GM19468 (cell line): ENCODE results near the gene GNG14.
"Not testable (repeated sequence)": the region's sequence is repeated elsewhere in the genome, so short reads cannot be mapped to it uniquely, and the experiment has no call there.

Experiments used
- ATAC-seq: cut with Tn5 transposase; IDR thresholded peaks from one replicate; pipeline ENCODE4 v1.9.1; 2021; ENCODE audit warnings: mild to moderate bottlenecking, moderate library complexity, moderate number of reproducible peaks; ENCODE audit not compliant: unreplicated experiment; ENCODE audit errors: extremely low read depth

GNG14 gene

DNA sequence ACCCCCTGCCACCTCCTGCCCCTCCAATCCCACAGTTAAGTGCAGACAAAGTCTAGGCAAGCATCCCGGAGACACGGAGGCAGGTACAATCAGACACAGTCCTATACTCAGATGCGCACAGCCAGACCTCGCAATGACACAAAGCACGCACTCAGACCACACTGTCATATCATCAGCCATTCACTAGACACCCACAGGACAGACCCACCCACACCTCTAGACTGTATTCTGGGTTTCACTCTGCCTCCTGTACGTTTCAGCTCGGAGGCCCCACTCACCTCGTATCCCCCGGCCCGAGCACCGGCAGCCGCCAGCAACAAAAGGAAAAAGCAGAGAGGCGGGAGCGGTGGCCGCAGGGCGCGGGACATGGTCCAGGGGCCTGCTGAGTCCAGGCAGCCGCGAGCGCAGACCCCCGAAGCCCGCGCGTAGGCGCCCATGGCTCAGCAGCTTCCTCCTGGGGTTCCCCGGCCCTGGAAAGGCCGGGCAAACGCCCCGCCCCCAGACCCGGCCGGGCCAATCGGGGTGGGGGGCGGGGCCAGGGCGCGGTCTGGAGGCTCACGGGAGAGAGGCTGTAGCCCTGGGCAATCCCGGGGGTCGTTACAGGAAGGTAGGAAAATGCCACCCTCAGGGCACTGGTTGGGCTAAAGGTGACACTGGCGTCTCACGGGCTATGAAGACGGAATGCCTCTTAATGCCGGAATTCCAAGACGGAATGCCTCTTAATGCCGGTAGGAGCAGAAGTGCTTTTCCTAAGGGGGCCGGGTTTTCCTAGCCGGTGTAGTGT, 21.3 kb upstream of the GNG14 start, which contains the start of the genes MAN2B1 and WDR83:
Gene MAN2B1 (minus strand): TSS at position 478 of the 784 bp plus-strand sequence. CDS start 41 bp downstream, at position 437.
Gene WDR83 (plus strand): TSS at position 543 of the 784 bp plus-strand sequence. CDS start 2,984 bp downstream, outside the sequence.
- no peak for ATAC-seq

DNA sequence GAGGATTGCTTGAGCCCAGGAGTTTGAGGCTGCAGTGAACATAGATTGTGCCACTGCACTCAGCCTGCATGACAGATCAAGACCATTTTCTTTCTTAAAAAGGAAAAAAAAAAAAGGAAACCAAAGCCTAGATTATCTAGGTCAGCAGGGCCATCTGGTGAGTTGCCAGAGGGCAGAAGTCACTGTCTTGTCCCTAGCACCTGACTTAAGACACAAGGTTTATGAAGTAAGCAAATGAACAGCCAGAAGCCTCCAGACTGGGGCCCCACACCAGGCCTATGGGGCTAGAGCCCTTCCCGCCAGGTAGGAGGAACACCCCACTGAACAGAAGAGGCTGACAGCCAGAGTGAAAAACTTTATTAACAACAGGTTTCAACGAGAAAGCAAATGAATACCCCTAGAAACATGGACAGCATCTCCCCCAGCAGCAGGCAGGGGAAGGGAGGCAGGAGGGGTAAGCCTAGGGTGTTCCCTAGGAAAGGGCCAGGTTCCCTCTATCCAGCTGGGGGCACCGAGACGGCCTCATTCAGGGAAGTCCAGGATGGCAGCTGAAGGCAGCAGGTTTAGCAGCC, 20.0 kb upstream of the GNG14 start:
- ATAC-seq = no peak

DNA sequence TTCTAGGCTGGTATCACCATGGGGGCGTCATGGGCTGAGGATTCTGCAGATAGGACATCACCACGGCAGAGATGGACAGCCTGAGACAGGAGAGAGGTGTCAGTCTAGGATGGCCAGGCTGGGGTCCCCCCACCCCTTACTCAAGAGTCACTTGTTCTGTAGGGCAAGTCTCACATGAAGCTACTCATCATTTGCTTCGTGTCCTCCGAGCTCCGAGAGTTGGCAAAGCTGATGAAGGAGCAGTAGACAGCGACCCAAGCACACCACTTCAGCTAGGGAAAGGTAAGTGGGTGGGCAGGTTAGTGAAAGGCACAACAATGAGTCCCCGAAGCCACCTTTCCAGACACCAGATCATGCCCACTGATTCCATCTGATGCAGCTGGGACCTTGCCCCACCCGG, 19.5 kb upstream of the GNG14 start:
- ATAC-seq = no peak

- no peak for ATAC-seq
These were observed 18.9 kb upstream of the GNG14 start for GRCh38 chr19:12668932-12669269.

DNA sequence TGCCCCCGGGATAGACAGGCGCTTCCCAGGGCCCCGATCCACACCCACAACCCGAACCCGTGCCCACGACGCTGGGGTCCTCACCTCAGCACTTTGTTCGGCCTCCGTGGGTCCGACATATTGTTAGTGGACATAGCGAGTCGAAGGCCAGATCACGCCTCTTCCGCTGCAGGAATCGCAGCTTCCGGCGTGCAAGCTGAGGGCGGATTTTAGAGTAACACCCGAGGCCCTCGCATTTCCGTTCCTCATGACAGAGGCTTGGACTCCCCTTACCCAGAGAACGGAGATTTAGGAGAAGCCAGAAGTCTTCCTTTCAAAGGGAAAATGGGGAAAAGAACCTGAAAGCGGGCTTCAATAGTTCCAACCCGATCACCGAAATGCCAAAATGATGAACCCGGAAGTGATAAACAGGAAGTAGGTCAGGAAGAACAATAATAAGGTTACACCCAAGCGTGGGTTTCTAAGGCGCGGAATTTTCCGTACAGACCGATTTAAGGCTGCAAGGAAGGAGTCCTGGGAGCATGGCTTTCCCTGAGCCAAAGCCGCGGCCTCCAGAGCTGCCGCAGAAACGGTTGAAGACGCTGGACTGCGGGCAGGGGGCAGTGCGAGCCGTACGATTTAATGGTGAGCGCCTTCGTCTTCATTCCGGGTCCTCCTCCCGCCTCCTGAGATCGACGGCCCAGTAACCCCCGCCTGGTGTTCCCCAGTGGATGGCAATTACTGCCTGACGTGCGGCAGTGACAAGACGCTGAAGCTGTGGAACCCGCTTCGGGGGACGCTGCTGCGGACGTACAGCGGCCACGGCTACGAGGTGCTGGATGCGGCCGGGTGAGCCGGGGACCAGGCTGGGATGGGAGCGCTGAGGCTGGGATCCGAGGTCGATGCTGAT, 18.3 kb upstream of the GNG14 start:
- no peak for ATAC-seq

GRCh38 chr19:12670159-12670928, 17.5 kb upstream of the GNG14 start:
- ATAC-seq = no peak

- no peak for ATAC-seq
These were observed 15.1 kb upstream of the GNG14 start for GRCh38 chr19:12672744-12673143.

DNA sequence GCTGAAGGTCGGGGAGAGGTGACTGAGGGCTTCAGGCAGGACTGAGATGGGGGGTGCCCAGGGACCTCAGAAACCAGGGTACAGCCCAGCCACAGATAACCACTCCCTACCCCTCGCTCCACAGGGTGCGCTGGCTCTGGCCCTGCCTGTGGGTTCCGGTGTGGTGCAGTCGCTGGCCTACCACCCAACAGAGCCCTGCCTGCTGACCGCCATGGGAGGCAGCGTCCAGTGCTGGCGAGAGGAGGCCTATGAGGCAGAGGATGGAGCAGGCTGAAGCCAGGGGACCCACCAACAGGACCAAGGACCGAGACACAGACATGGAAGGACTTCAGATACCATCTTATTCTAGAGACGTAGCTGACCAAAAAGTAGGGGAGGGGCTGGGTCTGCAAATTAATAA, 12.4 kb upstream of the GNG14 start:
- no peak for ATAC-seq

DNA sequence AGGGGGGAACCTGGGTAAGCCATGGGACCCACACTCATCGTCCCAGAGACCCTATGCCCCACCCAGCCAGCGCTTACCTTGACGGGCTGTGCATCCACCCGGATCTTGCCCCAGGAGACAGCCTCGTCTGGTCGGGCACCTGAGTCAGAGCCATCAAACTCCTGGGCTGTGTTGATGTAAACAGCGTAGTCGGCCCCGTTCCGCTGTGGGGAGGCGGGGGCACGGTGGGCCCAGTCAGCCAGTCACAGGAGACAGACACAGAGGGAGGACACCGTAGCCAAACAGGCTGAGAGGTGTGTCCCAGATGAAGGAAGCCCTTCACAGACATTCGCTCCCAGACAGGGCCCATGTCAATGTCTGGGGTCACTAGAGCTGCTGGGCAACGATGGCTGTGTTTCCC, 11.9 kb upstream of the GNG14 start:
- no peak for ATAC-seq

DNA sequence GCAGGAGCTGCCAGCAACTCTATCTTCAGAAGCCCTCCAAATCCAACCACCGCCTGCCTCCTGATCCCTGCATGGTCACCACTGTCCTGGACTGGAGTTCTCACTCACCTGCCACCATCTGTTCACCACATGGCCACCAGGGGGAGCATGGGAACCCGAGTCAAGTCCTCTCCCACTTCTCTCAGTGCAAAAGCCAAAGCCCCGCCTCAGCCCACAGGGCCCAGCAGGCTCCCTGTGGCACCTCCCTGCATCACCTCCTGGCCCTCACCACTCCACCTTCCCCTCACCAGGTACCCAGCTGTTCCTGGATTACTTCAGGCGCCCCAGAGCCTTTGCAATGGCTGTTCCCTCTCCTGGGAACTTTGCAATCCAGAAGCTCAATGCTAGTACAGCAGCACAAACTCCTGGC, 11.4 kb upstream of the GNG14 start:
- ATAC-seq = no peak

DNA sequence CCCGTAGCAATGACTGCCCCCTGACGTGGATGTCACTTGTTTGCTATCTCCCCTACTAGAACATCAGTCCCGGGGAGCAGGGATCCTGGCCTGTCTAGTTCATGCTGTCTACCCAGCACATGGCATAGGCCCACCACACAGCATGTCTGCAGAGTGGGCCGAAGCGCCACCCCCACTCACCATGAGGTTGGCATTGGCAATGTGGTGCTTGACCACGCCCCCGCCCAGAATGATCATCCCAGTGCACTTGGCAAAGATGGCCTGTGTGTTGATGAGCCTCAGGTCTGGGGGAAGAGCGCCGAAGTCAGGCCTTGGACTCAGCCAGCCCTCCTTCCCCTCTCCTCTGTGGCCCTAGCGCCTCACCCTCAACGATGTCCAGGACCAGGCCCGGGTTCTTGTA, 10.9 kb upstream of the GNG14 start:
- ATAC-seq = no peak

GRCh38 chr19:12678039-12678438, 9.8 kb upstream of the GNG14 start:
- ATAC-seq = not testable (repeated sequence)

DNA sequence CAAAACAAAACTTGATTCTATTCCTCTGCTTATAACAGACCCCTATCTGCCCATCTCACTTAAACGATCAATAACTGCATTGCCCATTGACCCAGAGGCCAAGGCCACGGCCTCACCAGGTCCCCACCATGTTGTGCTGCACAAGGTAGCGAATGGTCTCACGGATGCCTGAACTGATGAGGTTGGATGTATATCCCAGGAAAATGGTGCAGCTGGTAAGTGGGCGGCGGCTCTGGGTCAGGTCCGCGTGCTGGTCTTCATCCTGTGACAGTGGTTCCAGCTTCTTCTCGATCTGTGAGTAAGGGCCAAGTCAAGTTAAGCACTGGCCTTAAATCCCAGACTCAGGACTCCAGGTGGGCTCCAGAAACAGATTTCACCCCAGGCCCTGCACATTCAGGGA, 7.8 kb upstream of the GNG14 start:
- no peak for ATAC-seq

DNA sequence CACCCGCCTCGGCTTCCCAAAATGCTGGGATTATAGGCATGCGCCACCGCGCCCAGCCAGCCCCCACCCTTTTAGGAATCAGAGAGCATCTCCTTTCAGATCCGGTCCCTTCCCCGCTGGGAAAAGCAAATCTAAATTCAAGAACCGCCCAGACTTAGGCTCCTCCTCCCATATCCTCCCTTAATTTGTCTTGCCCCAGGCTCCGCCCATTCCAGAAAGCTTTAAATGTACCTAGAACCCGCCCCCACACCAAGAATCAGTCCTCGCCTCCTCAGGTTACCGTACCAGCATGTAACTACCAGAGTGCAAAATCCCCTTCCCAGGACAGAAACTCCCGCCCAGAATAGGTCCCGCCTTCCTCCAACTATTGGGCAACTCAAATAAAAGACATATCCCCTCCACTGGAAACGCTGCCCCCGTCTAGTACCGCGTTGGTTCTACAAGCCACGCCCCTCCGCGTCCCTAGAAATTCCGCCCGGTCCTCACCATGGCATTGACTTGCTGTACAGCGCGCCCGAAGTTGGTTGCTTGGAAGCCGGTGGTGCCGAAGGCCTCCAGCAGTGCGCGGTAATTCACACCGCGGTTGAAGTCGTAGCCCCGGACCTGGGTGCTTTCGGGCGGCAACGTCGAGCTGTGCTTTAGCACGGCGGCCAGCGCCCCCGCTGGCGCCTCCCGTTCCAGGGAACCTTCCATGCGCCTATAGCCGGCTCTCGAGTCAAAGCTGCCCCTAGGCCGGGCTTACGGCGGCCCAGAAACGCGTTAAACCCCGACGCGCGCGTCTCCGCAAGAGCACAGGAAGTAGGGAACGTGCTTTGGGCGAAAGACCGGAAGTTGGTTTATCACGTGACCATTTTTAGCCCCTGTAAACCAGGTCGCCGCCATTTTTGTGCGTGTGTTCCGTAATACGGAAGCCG, 6.5 kb upstream of the GNG14 start, which contains the start of gene DHPS:
Gene DHPS (minus strand): TSS at position 807 of the 914 bp plus-strand sequence. CDS start 114 bp downstream, at position 693.
- ATAC-seq = peak; percentile 36

DNA sequence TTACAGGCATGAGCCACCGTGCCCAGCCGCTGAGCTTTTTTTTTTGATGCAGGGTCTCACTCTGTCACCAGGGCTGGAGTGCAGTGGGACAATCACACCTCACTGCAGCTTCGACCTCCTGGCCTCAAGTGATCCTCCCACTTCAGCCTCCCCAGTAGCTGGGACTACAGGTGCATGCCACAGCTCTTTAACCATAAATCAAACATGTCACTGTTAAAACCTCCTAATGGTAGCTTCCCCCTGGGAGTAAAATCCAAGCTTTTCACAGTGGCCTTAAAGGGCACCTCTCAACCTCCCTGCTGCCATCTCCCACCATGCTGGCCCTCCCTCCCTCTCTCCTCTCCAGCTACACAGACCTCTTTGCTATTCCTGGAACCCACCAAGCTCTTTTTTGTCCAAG, 2.0 kb upstream of the GNG14 start:
- no peak for ATAC-seq

GRCh38 chr19:12689012-12689411, 1.2 kb downstream of the GNG14 start:
- no peak for ATAC-seq

DNA sequence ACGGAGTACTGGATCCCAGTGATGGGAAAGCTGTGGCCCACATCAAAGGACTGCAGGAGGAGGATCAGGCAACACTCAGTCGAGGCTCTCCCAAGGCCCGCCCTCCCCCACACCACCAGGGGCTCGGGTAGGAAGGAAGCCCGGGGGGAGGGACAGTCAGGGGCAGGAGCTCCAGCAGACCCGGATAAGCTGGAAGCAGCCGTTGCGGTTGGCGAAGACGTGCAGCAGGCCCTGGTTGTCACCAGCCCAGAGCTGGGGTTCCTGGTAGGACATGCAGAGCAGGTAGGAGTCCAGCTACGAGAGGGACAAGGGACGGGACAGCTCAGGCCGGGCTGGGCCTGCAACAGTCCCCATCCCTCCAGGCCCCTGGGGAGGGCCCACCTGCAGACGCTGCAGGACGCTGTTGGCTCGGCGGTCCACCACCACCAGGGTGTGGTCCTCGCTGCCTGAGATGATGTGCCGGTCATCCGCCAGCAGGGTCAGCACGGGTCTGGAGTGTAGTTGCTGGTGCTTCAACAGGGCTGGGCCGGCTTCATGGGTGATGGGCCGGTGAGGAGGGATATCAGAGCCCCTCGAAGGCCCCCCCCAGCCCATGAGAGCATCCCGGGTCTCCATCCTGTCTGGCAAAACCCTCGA, 1.9 kb downstream of the GNG14 start:
- no peak for ATAC-seq

- no peak for ATAC-seq
These were observed 5.2 kb downstream of the GNG14 start for GRCh38 chr19:12692960-12693359.

GRCh38 chr19:12694641-12695040, 6.8 kb downstream of the GNG14 start:
- ATAC-seq = no peak
